GM12891 (cell line): ENCODE measurements around the gene CDH4.

ENCODE experiments used
- DNase-seq: peaks from one replicate; pipeline ENCODE4 v3.0.0; 2011; ENCODE audit warnings: low spot score; ENCODE audit not compliant: insufficient read length
- FAIRE-seq: peaks from 2 replicates; lab custom pipeline; 2011; peaks lifted over from hg19 to GRCh38; lab: Jason Lieb, UNC
- PAX5 ChIP-seq: IDR thresholded peaks from 2 replicates; pipeline ENCODE4 v1.6.1; 2011; ENCODE audit warnings: low read length, moderate library complexity, mild to moderate bottlenecking; ENCODE audit not compliant: insufficient read depth, severe bottlenecking
- POLR2A ChIP-seq: IDR thresholded peaks from 2 replicates; pipeline ENCODE4 v1.6.1; 2011; ENCODE audit warnings: low read depth, low read length, control low read depth
- POLR2AphosphoS5 ChIP-seq: IDR thresholded peaks from 2 replicates; pipeline ENCODE4 v1.6.1; 2011; ENCODE audit warnings: low read depth, low read length, control low read depth
- POU2F2 ChIP-seq: IDR thresholded peaks from 2 replicates; pipeline ENCODE4 v1.6.1; 2011; ENCODE audit warnings: low read depth, mild to moderate bottlenecking, control low read depth, low read length, moderate library complexity
- SPI1 ChIP-seq: IDR thresholded peaks from 2 replicates; pipeline ENCODE4 v1.6.1; 2011; ENCODE audit warnings: low read depth, low read length, control low read depth
- TAF1 ChIP-seq: IDR thresholded peaks from 2 replicates; pipeline ENCODE4 v1.6.1; 2011; ENCODE audit warnings: low read depth, low read length, control low read depth

Gene CDH4

GRCh38 chr20:61373956-61374545 lies 122.0 kb downstream of the CDH4 start:
- FAIRE-seq (no peak), DNase-seq (no peak)
- TF ChIP-seq POLR2A (no peak), POU2F2 (no peak), PAX5 (no peak), TAF1 (no peak), SPI1 (no peak), POLR2AphosphoS5 (no peak)

DNA sequence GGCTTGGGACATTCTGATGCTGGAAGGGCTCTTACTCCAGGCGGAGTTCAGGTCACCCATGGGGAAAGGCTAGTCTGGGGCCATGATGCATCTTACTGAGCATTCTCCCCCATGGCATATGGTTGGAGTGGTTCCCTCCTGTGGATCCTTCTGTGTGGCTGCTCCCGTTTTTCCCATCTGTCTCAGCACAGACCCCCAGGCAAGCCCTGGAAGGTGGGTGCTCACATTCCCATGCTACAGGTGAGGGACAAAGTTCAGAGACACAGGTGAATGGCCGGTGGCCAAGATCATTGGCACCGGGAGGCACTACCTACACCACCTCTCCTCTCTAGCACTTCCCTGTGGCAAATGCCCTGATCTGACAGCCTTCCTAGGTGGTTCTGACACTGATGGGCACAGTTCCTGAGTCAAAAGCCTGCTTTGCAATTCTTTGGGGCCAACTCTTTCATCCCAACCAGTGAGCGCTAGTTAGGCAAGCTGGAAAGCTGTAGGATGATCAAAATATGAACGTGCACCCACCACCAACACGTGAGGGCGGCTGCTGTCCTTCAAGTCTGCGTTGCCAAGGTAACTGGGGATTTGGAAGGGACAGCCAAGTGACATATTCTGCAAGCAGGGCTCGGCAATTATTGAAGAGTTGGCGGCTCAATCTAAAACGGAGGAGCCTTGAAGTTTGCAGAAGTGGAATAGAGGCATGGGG lies 124.6 kb downstream of the CDH4 start:
- DNase-seq (no peak), FAIRE-seq (no peak)
- TF ChIP-seq POLR2AphosphoS5: no peak
- no peak for TF ChIP-seq SPI1
- no peak for TF ChIP-seq TAF1
- no peak for TF ChIP-seq PAX5
- no peak for TF ChIP-seq POLR2A
- no peak for TF ChIP-seq POU2F2

GRCh38 chr20:61378694-61379355 lies 126.8 kb downstream of the CDH4 start:
- FAIRE-seq (no peak), DNase-seq (no peak)
- TF ChIP-seq SPI1 (no peak), POLR2A (no peak), POLR2AphosphoS5 (no peak)

GRCh38 chr20:61379898-61380544 lies 128.0 kb downstream of the CDH4 start:
- FAIRE-seq (no peak), DNase-seq (no peak)
- TF ChIP-seq TAF1 (no peak), POLR2AphosphoS5 (no peak), POLR2A (no peak), PAX5 (no peak), POU2F2 (no peak)

- TF ChIP-seq POU2F2 (no peak), SPI1 (no peak), TAF1 (no peak), PAX5 (no peak), POLR2AphosphoS5 (no peak), POLR2A (no peak)
- DNase-seq (no peak), FAIRE-seq (no peak)
Measured at GRCh38 chr20:61380545-61380915, 128.5 kb downstream of the CDH4 start.

GRCh38 chr20:61382194-61382593 lies 130.1 kb downstream of the CDH4 start:
- DNase-seq: no peak
- TF ChIP-seq SPI1: no peak
- no peak for TF ChIP-seq PAX5
- TF ChIP-seq POU2F2: no peak
- no peak for TF ChIP-seq POLR2A
- no peak for TF ChIP-seq POLR2AphosphoS5
- no peak for TF ChIP-seq TAF1
- FAIRE-seq: no peak

DNA sequence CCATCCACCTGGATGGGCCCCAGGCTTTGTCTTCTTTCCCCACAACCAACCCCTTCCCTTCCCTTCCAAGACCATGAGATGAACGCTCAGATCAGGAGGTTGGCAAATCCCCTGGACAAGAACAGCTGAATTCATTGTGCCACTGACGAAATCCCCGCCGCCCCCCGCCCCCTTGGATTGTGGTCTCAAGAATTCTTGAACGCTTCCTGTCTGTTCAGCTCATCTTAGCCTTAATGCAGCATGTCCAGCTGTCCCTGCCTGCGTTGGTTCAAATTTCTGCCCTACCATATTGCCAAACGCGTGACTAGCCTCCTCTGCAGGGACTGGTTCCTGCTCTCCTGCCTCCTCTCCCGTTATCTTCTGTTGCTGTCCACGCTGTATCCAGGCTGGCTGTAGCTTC lies 133.2 kb downstream of the CDH4 start:
- DNase-seq (no peak), FAIRE-seq (no peak)
- TF ChIP-seq POLR2A: no peak

DNA sequence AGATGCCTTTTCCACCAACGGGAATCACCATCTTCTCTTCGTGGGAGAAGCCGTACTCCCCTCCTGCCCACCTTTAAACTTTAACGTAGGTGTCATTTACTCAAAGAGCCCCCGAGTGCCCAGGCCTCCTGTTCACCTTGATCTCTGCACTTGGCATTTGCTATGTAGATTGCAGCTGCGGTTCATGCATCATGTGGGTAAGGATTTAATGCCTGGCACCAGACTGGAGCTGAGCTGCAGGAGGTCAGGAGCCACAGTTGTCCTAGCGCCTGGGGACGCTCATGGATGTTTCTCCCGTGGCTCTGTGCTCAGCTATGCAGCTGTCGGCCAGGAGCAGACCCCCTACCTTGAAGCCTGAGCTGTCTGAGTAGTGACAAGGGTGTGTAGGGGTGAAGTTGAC lies 133.7 kb downstream of the CDH4 start:
- FAIRE-seq (no peak), DNase-seq (no peak)
- TF ChIP-seq TAF1 (no peak), PAX5 (no peak), POLR2AphosphoS5 (no peak), SPI1 (no peak), POLR2A (no peak)

GRCh38 chr20:61387204-61387953 lies 135.3 kb downstream of the CDH4 start:
- FAIRE-seq: no peak
- no peak for DNase-seq
- no peak for TF ChIP-seq PAX5
- TF ChIP-seq POLR2AphosphoS5: no peak
- TF ChIP-seq POLR2A: no peak
- no peak for TF ChIP-seq TAF1
- no peak for TF ChIP-seq POU2F2
- no peak for TF ChIP-seq SPI1

GRCh38 chr20:61387954-61388348 lies 135.9 kb downstream of the CDH4 start:
- DNase-seq (no peak), FAIRE-seq (no peak)
- no peak for TF ChIP-seq POLR2AphosphoS5
- TF ChIP-seq PAX5: no peak
- no peak for TF ChIP-seq POLR2A
- no peak for TF ChIP-seq TAF1
- TF ChIP-seq POU2F2: no peak
- TF ChIP-seq SPI1: no peak
